ENCODE data around the gene NPIPA2.
"Not testable (repeated sequence)": the region's sequence is repeated elsewhere in the genome, so short reads cannot be mapped to it uniquely, and the experiment has no call there.

GRCh38 chr16:14703156-14704011 is 38.9 kb upstream of the NPIPA2 start, which contains the start of gene NPIPA3:
- not testable (repeated sequence) for TF ChIP-seq EZH2 (IDR thresholded peaks at IDR 0.05; ENCODE audit: insufficient read depth, poor library complexity, severe bottlenecking); EZH2phosphoT487 (IDR thresholded peaks at IDR 0.05; ENCODE audit: insufficient read depth, low read depth)

All from GM23248 (cell line).